Gastrocnemius medialis (tissue), 4 donors: ENCODE measurements around the gene MYO15A.

Experiments used
- POLR2A ChIP-seq, 2 donors: fragments of 450-650 bp; IDR thresholded peaks; one replicate each; pipeline ENCODE4 v1.6.1; 2017; ENCODE audit warnings: antibody characterized with exemption in 2 of 2, mild to moderate bottlenecking in 2 of 2, moderate library complexity in 2 of 2
- TF ChIP-seq, protein P1 (sequence below), 5 experiments: fragments of 450-650 bp in 3 of 5; fragments of 200-600 bp in 2 of 5; sonication (generic) in 2 of 5; IDR thresholded peaks in 4 of 5; conservative IDR thresholded peaks in 1 of 5; 1 replicate in 4 of 5; 2 replicates in 1 of 5; pipeline ENCODE4 v1.5.1; 2016 to 2019; ENCODE audit warnings: antibody characterized with exemption in 5 of 5, mild to moderate bottlenecking in 3 of 5, moderate library complexity in 3 of 5

- TF ChIP-seq, protein P1, sequence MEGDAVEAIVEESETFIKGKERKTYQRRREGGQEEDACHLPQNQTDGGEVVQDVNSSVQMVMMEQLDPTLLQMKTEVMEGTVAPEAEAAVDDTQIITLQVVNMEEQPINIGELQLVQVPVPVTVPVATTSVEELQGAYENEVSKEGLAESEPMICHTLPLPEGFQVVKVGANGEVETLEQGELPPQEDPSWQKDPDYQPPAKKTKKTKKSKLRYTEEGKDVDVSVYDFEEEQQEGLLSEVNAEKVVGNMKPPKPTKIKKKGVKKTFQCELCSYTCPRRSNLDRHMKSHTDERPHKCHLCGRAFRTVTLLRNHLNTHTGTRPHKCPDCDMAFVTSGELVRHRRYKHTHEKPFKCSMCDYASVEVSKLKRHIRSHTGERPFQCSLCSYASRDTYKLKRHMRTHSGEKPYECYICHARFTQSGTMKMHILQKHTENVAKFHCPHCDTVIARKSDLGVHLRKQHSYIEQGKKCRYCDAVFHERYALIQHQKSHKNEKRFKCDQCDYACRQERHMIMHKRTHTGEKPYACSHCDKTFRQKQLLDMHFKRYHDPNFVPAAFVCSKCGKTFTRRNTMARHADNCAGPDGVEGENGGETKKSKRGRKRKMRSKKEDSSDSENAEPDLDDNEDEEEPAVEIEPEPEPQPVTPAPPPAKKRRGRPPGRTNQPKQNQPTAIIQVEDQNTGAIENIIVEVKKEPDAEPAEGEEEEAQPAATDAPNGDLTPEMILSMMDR (IDR thresholded peaks at IDR 0.05 in 4 of 5, conservative IDR thresholded peaks at IDR 0.05 in 1 of 5): no peak
- no peak for TF ChIP-seq POLR2A (IDR thresholded peaks at IDR 0.05)
Measured at GRCh38 chr17:18108401-18109312, at the start of gene MYO15A.
